ENCODE data around the gene S100A9.

Gene S100A9

GRCh38 chr1:153392258-153392657 is 34.6 kb downstream of the S100A9 start:
- Histone ChIP-seq H3K9me3 (ENCODE audit: control insufficient read depth, insufficient read depth, low read length) (no peaks in the 10 kb centered on the region), H3K27me3 (ENCODE audit: control insufficient read depth, insufficient read depth, low read length) (no peaks in the 10 kb centered on the region), H3K4me3 (ENCODE audit: low read depth, low read length) (no peak overlapping the region), H3K36me3 (ENCODE audit: control insufficient read depth, insufficient read depth, low read length) (no peaks in the 10 kb centered on the region), H3K27ac (ENCODE audit: low read depth, low read length) (no peak overlapping the region), H3K4me1 (ENCODE audit: control insufficient read depth, insufficient read depth, low read length) (no peaks in the 10 kb centered on the region), H3K9ac (ENCODE audit: low read depth, low read length) (no peak overlapping the region)

- Histone ChIP-seq H3K9me3 (ENCODE audit: control insufficient read depth, insufficient read depth, low read length) (no peaks in the 10 kb centered on the region), H3K27me3 (ENCODE audit: control insufficient read depth, insufficient read depth, low read length) (no peaks in the 10 kb centered on the region), H3K9ac (ENCODE audit: low read depth, low read length) (no peak overlapping the region)
These were observed 35.2 kb downstream of the S100A9 start for GRCh38 chr1:153392822-153393221.

GRCh38 chr1:153393926-153394325 is 36.3 kb downstream of the S100A9 start:
- Histone ChIP-seq H3K36me3 (ENCODE audit: control insufficient read depth, insufficient read depth, low read length) (no peaks in the 10 kb centered on the region), H3K4me3 (ENCODE audit: low read depth, low read length) (no peak overlapping the region), H3K27ac (ENCODE audit: low read depth, low read length) (no peak overlapping the region), H3K9ac (ENCODE audit: low read depth, low read length) (no peak overlapping the region), H3K4me1 (ENCODE audit: control insufficient read depth, insufficient read depth, low read length) (no peaks in the 10 kb centered on the region), H3K9me3 (ENCODE audit: control insufficient read depth, insufficient read depth, low read length) (no peaks in the 10 kb centered on the region), H3K27me3 (ENCODE audit: control insufficient read depth, insufficient read depth, low read length) (no peaks in the 10 kb centered on the region)

More at GRCh38 chr1:153392822-153393221, 35.2 kb downstream of the S100A9 start:
- H3K4me3 ChIP-seq (ENCODE audit: low read depth, low read length): no peak overlapping the region
- no peaks in the 10 kb centered on the region for H3K4me1 ChIP-seq (ENCODE audit: control insufficient read depth, insufficient read depth, low read length)
- H3K36me3 ChIP-seq (ENCODE audit: control insufficient read depth, insufficient read depth, low read length): no peaks in the 10 kb centered on the region
- no peak overlapping the region for H3K27ac ChIP-seq (ENCODE audit: low read depth, low read length)

- no peak overlapping the region for H3K4me3 ChIP-seq (ENCODE audit: low read depth, low read length)
- no peaks in the 10 kb centered on the region for H3K9me3 ChIP-seq (ENCODE audit: control insufficient read depth, insufficient read depth, low read length)
- no peak overlapping the region for H3K9ac ChIP-seq (ENCODE audit: low read depth, low read length)
- no peaks in the 10 kb centered on the region for H3K27me3 ChIP-seq (ENCODE audit: control insufficient read depth, insufficient read depth, low read length)
- no peaks in the 10 kb centered on the region for H3K4me1 ChIP-seq (ENCODE audit: control insufficient read depth, insufficient read depth, low read length)
- no peak overlapping the region for H3K27ac ChIP-seq (ENCODE audit: low read depth, low read length)
- no peaks in the 10 kb centered on the region for H3K36me3 ChIP-seq (ENCODE audit: control insufficient read depth, insufficient read depth, low read length)
These were observed 36.7 kb downstream of the S100A9 start for GRCh38 chr1:153394391-153394790.

- Histone ChIP-seq H3K27ac (ENCODE audit: low read depth, low read length) (no peak overlapping the region), H3K9me3 (ENCODE audit: control insufficient read depth, insufficient read depth, low read length) (no peaks in the 10 kb centered on the region), H3K4me1 (ENCODE audit: control insufficient read depth, insufficient read depth, low read length) (no peaks in the 10 kb centered on the region), H3K9ac (ENCODE audit: low read depth, low read length) (no peak overlapping the region), H3K36me3 (ENCODE audit: control insufficient read depth, insufficient read depth, low read length) (no peaks in the 10 kb centered on the region), H3K4me3 (ENCODE audit: low read depth, low read length) (no peak overlapping the region), H3K27me3 (ENCODE audit: control insufficient read depth, insufficient read depth, low read length) (no peaks in the 10 kb centered on the region)
These were observed 37.6 kb downstream of the S100A9 start for GRCh38 chr1:153395136-153395685.

GRCh38 chr1:153395776-153396175 is 38.1 kb downstream of the S100A9 start:
- H3K27me3 ChIP-seq (ENCODE audit: control insufficient read depth, insufficient read depth, low read length): no peaks in the 10 kb centered on the region
- no peak overlapping the region for H3K4me3 ChIP-seq (ENCODE audit: low read depth, low read length)
- no peaks in the 10 kb centered on the region for H3K9me3 ChIP-seq (ENCODE audit: control insufficient read depth, insufficient read depth, low read length)
- no peaks in the 10 kb centered on the region for H3K36me3 ChIP-seq (ENCODE audit: control insufficient read depth, insufficient read depth, low read length)
- no peak overlapping the region for H3K9ac ChIP-seq (ENCODE audit: low read depth, low read length)
- no peak overlapping the region for H3K27ac ChIP-seq (ENCODE audit: low read depth, low read length)
- H3K4me1 ChIP-seq (ENCODE audit: control insufficient read depth, insufficient read depth, low read length): no peaks in the 10 kb centered on the region

GRCh38 chr1:153396461-153396860 is 38.8 kb downstream of the S100A9 start:
- no peaks in the 10 kb centered on the region for H3K36me3 ChIP-seq (ENCODE audit: control insufficient read depth, insufficient read depth, low read length)
- H3K9me3 ChIP-seq (ENCODE audit: control insufficient read depth, insufficient read depth, low read length): no peaks in the 10 kb centered on the region
- H3K9ac ChIP-seq (ENCODE audit: low read depth, low read length): no peak overlapping the region
- no peak overlapping the region for H3K27ac ChIP-seq (ENCODE audit: low read depth, low read length)
- no peaks in the 10 kb centered on the region for H3K27me3 ChIP-seq (ENCODE audit: control insufficient read depth, insufficient read depth, low read length)
- H3K4me1 ChIP-seq (ENCODE audit: control insufficient read depth, insufficient read depth, low read length): no peaks in the 10 kb centered on the region
- H3K4me3 ChIP-seq (ENCODE audit: low read depth, low read length): no peak overlapping the region

GRCh38 chr1:153397051-153397923 is 39.6 kb downstream of the S100A9 start:
- Histone ChIP-seq H3K4me1 (ENCODE audit: control insufficient read depth, insufficient read depth, low read length) (no peaks in the 10 kb centered on the region), H3K27me3 (ENCODE audit: control insufficient read depth, insufficient read depth, low read length) (no peaks in the 10 kb centered on the region), H3K9me3 (ENCODE audit: control insufficient read depth, insufficient read depth, low read length) (no peaks in the 10 kb centered on the region), H3K27ac (ENCODE audit: low read depth, low read length) (no peak overlapping the region), H3K4me3 (ENCODE audit: low read depth, low read length) (no peak overlapping the region), H3K36me3 (ENCODE audit: control insufficient read depth, insufficient read depth, low read length) (no peaks in the 10 kb centered on the region), H3K9ac (ENCODE audit: low read depth, low read length) (no peak overlapping the region)

- Histone ChIP-seq H3K9me3 (ENCODE audit: control insufficient read depth, insufficient read depth, low read length) (no peaks in the 10 kb centered on the region), H3K9ac (ENCODE audit: low read depth, low read length) (no peak overlapping the region), H3K4me3 (ENCODE audit: low read depth, low read length) (no peak overlapping the region), H3K4me1 (ENCODE audit: control insufficient read depth, insufficient read depth, low read length) (no peaks in the 10 kb centered on the region), H3K27me3 (ENCODE audit: control insufficient read depth, insufficient read depth, low read length) (0 out of 2 replicates have a peak, but pooled peaks cover 3% of the 10 kb centered on the region), H3K27ac (ENCODE audit: low read depth, low read length) (no peak overlapping the region), H3K36me3 (ENCODE audit: control insufficient read depth, insufficient read depth, low read length) (no peaks in the 10 kb centered on the region)
These were observed 40.4 kb downstream of the S100A9 start for GRCh38 chr1:153397924-153398651.

GRCh38 chr1:153399401-153400055 is 41.9 kb downstream of the S100A9 start:
- Histone ChIP-seq H3K9me3 (ENCODE audit: control insufficient read depth, insufficient read depth, low read length) (no peaks in the 10 kb centered on the region), H3K9ac (ENCODE audit: low read depth, low read length) (no peak overlapping the region), H3K4me1 (ENCODE audit: control insufficient read depth, insufficient read depth, low read length) (no peaks in the 10 kb centered on the region), H3K27ac (ENCODE audit: low read depth, low read length) (no peak overlapping the region), H3K36me3 (ENCODE audit: control insufficient read depth, insufficient read depth, low read length) (no peaks in the 10 kb centered on the region), H3K27me3 (ENCODE audit: control insufficient read depth, insufficient read depth, low read length) (peaks cover 13% of the 10 kb centered on the region), H3K4me3 (ENCODE audit: low read depth, low read length) (no peak overlapping the region)

Measured in HUES48 (cell line).